Upper lobe of right lung (tissue), 1 donor: Measurements from ENCODE around the gene DNAH12. TPM values are rescaled to one million over a fixed set of nuclear protein-coding genes. Genes with fewer than 3 reads are reported as not detected.

ENCODE experiments used
- ATAC-seq: fragments of 200-7000 bp; cut with Tn5 transposase; one replicate; pipeline ENCODE4 v1.9.1; 2020; ENCODE audit warnings: mild to moderate bottlenecking, moderate library complexity
- DNase-seq: peaks from one replicate; pipeline ENCODE4 v3.0.0-alpha.2; 2020
- H3K27ac ChIP-seq: fragments of 200-600 bp; one replicate; pipeline ENCODE4 v1.8.0; 2022
- H3K27me3 ChIP-seq: fragments of 200-600 bp; one replicate; pipeline ENCODE4 v1.8.0; 2022; ENCODE audit warnings: mild to moderate bottlenecking
- H3K36me3 ChIP-seq: fragments of 200-600 bp; one replicate; pipeline ENCODE4 v1.8.0; 2022
- H3K4me1 ChIP-seq: fragments of 200-600 bp; one replicate; pipeline ENCODE4 v1.8.0; 2022
- H3K4me3 ChIP-seq: fragments of 200-600 bp; one replicate; pipeline ENCODE4 v1.8.0; 2022; ENCODE audit warnings: mild to moderate bottlenecking
- H3K9me3 ChIP-seq: fragments of 200-600 bp; one replicate; pipeline ENCODE4 v1.8.0; 2022
- intact Hi-C: fragments of 100-400 bp; cut with DNase I; formaldehyde crosslinking; loops from one replicate; pipeline ENCODE4 v1.11.0; 2022
- total RNA-seq: library from RNA; stranded (reverse); fragmentation: NEBNext Ultra II Directional; extraction: Animal tissue kit (Norgen Biotek cat#: 25700); gene quantifications from one replicate; pipeline ENCODE4 v1.2.1, GENCODE V29; 2021
- TF ChIP-seq, protein P1 (sequence below): fragments of 200-600 bp; IDR thresholded peaks from one replicate; pipeline ENCODE4 v1.8.0; 2022; ENCODE audit warnings: antibody characterized with exemption
- donor health status: DM: no; HTN: yes; CAD: no; lungs with severe emphysema.

Gene DNAH12
- total RNA-seq, 1 donor from 2014 or later = 0.52 TPM

DNA sequence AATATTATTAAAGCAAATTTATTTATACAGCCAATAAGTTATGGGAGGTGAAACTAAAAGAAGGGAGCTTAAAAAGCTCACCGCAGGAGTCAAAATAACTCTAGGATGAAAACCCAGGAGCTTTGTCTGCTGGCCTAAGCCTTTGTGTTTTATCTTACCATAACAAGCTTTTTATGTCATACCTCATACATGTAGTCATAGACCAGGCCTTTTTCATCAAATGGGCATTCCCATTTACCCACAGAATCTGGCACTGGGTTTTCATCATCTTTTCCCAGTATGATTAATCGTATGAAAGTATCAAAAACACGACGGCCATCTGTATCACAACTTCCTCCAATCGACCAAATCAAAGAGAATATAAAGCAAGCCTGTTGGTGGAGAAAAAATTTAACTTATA is 122.8 kb downstream of the DNAH12 start:
- no peaks in the 10 kb centered on the region for H3K9me3 ChIP-seq
- H3K4me3 ChIP-seq = no peak overlapping the region
- H3K4me1 ChIP-seq = no peaks in the 10 kb centered on the region
- DNase-seq (no peak), ATAC-seq (no peak)
- intact Hi-C loops = no loop called here
- no peak overlapping the region for H3K27ac ChIP-seq
- TF ChIP-seq, protein P1, sequence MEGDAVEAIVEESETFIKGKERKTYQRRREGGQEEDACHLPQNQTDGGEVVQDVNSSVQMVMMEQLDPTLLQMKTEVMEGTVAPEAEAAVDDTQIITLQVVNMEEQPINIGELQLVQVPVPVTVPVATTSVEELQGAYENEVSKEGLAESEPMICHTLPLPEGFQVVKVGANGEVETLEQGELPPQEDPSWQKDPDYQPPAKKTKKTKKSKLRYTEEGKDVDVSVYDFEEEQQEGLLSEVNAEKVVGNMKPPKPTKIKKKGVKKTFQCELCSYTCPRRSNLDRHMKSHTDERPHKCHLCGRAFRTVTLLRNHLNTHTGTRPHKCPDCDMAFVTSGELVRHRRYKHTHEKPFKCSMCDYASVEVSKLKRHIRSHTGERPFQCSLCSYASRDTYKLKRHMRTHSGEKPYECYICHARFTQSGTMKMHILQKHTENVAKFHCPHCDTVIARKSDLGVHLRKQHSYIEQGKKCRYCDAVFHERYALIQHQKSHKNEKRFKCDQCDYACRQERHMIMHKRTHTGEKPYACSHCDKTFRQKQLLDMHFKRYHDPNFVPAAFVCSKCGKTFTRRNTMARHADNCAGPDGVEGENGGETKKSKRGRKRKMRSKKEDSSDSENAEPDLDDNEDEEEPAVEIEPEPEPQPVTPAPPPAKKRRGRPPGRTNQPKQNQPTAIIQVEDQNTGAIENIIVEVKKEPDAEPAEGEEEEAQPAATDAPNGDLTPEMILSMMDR = no peak
- H3K27me3 ChIP-seq = no peaks in the 10 kb centered on the region
- no peaks in the 10 kb centered on the region for H3K36me3 ChIP-seq

DNA sequence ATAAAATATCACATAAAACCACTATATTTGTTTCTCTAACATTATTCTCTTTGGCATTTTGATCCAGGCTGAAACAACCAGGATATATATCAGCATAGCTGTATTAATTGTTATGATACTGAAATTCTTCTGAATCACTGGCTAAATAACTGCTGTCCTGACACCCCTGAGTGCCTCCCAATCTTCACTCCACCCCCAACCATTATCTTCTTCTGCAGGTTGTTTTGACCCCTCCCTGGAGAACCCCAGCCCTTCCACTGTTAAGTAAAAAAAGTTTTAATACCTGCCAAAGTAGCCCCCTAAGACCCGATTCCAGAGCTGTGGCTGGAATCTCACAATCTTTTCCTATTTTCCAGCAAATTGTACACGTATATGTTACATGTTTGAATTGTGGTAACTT is 124.1 kb downstream of the DNAH12 start:
- H3K36me3 ChIP-seq = no peaks in the 10 kb centered on the region

DNA sequence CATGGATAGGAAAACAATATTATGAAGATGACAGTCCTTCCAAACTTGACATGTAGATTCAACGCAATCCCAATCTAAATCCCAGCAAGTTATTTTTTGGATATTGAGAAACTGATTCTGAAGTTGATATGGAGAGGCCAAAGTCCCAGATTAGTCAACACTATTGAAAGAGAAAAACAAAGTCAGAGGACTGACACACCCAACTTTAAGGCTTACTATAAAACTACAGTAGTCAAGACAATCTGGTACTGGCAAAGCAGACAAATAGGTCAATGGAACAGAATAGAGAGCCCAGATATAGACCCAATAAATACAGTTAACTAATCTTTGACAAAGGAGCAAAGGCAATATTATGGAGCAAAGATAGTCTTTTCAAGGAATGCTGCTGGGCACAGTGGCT is 132.4 kb downstream of the DNAH12 start:
- ATAC-seq (no peak), DNase-seq (no peak)
- no peak overlapping the region for H3K4me3 ChIP-seq
- H3K9me3 ChIP-seq = no peaks in the 10 kb centered on the region
- H3K27me3 ChIP-seq = no peaks in the 10 kb centered on the region
- intact Hi-C loops = no loop called here
- H3K36me3 ChIP-seq = no peaks in the 10 kb centered on the region
- no peaks in the 10 kb centered on the region for H3K4me1 ChIP-seq
- H3K27ac ChIP-seq = no peak overlapping the region
- TF ChIP-seq, protein P1 = no peak

More for the DNA sequence above, 124.1 kb downstream of the DNAH12 start:
- Histone ChIP-seq H3K27me3 (no peaks in the 10 kb centered on the region), H3K4me1 (no peaks in the 10 kb centered on the region), H3K4me3 (no peak overlapping the region), H3K9me3 (no peaks in the 10 kb centered on the region), H3K27ac (no peak overlapping the region)
- intact Hi-C loops = no loop called here
- TF ChIP-seq, protein P1 = no peak
- DNase-seq (no peak), ATAC-seq (no peak)

DNA sequence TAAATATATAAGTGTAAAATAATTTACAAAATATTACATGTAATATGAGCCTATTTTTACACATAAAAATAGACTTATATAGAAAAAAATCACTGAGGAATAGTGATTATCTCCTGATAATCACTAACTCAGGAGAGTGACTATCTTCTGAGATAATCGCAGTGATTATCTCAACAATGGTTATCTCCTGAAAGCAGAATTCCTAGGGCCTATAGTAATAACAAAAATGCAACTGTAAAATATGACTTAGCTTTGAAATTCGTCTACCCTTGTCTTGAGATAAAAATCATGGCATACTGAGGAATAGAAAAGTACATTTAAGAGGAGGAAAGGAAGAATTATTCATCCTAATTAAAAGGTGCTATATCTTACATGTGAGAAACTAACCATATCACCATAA is 134.7 kb downstream of the DNAH12 start:
- ATAC-seq (no peak), DNase-seq (no peak)
- no peak overlapping the region for H3K27ac ChIP-seq
- H3K9me3 ChIP-seq = no peaks in the 10 kb centered on the region
- no peaks in the 10 kb centered on the region for H3K27me3 ChIP-seq
- TF ChIP-seq, protein P1 = no peak
- no peaks in the 10 kb centered on the region for H3K4me1 ChIP-seq
- intact Hi-C loops = no loop called here
- no peak overlapping the region for H3K4me3 ChIP-seq
- no peaks in the 10 kb centered on the region for H3K36me3 ChIP-seq

DNA sequence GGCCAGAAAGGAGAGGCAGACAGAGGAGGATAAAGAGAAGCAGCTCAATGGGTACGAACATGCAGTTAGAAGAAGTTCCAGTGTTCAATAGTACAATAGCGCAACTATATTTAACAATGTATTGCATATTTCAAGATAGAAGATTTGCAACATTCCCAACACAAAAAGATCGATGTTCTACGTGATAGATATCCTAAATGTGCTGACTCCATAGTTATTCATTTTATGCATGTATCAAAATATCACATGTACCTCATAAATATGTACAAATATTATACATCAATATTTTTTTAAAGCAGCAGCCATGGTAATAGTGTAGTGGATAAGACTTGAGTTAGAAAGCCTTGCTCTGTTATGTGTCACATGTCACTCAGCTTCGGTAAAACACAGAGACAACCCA is 141.5 kb downstream of the DNAH12 start:
- TF ChIP-seq, protein P1 = no peak
- intact Hi-C loops = no loop called here
- Histone ChIP-seq H3K4me3 (no peak overlapping the region), H3K9me3 (no peaks in the 10 kb centered on the region), H3K36me3 (no peaks in the 10 kb centered on the region), H3K4me1 (no peaks in the 10 kb centered on the region), H3K27me3 (peaks cover 6% of the 10 kb centered on the region), H3K27ac (no peak overlapping the region)
- ATAC-seq = no peak
- DNase-seq = no peak
